Fibroblast of the aortic adventitia (primary cell): ENCODE measurements around the gene TSHZ2. TPM values are rescaled to one million over a fixed set of nuclear protein-coding genes. Genes with fewer than 3 reads are reported as not detected.

Experiments used
- DNase-seq: peaks from one replicate; pipeline ENCODE4 v3.0.0-alpha.2; 2010; ENCODE audit warnings: low read depth
- H3K4me3 ChIP-seq: 2 replicates; pipeline ENCODE4 v1.5.1; 2011; ENCODE audit warnings: low read depth, mild to moderate bottlenecking, control low read depth, low read length, moderate library complexity
- CTCF ChIP-seq: IDR thresholded peaks from 2 replicates; pipeline ENCODE4 v1.5.1; 2011; ENCODE audit warnings: mild to moderate bottlenecking, low read length, control low read depth, inconsistent platforms; ENCODE audit not compliant: insufficient read depth
- total RNA-seq: library from RNA; depleted of rRNA; stranded (reverse); fragments of >200 nt; gene quantifications from 2 replicates; pipeline ENCODE4 v1.2.3, GENCODE V29; 2012; ENCODE audit warnings: low replicate concordance

The TSHZ2 gene
- total RNA-seq, 1 donor, result 6.9 TPM

GRCh38 chr20:53003420-53004154 is 31.4 kb downstream of the TSHZ2 start:
- DNase-seq, result peak; percentile 17
- TF ChIP-seq CTCF, result no peak
- no peak overlapping the region for H3K4me3 ChIP-seq

- TF ChIP-seq CTCF, result no peak
- no peak for DNase-seq
- H3K4me3 ChIP-seq, result no peak overlapping the region
These were observed 32.2 kb downstream of the TSHZ2 start for GRCh38 chr20:53004267-53004813.

GRCh38 chr20:53009979-53010735 is 38.0 kb downstream of the TSHZ2 start:
- no peak for DNase-seq
- TF ChIP-seq CTCF, result no peak
- H3K4me3 ChIP-seq, result no peak overlapping the region

GRCh38 chr20:53011640-53012039 is 39.5 kb downstream of the TSHZ2 start:
- H3K4me3 ChIP-seq, result no peak overlapping the region
- TF ChIP-seq CTCF, result no peak
- no peak for DNase-seq

- no peak overlapping the region for H3K4me3 ChIP-seq
- no peak for DNase-seq
- TF ChIP-seq CTCF, result no peak
These were observed 41.0 kb downstream of the TSHZ2 start for GRCh38 chr20:53013183-53013582.

- no peak for DNase-seq
- no peak for TF ChIP-seq CTCF
These were observed 41.7 kb downstream of the TSHZ2 start for GRCh38 chr20:53013847-53014246.

More at GRCh38 chr20:53013847-53014246, 41.7 kb downstream of the TSHZ2 start:
- H3K4me3 ChIP-seq, result no peak overlapping the region
